Endothelial cell of umbilical vein (primary cell): Measurements from ENCODE around the gene ZC3H12A. TPM values are rescaled to one million over a fixed set of nuclear protein-coding genes. Genes with fewer than 3 reads are reported as not detected.

Experiments used
- BruUV-seq: library from RNA; stranded (reverse); fragments of 400-500 nt; replicated peaks from 2 replicates; lab custom pipeline; 2021; lab: Mats Ljungman, UMichigan
- CTCF ChIA-PET: fragments of 300-600, 350-600 bp; sonication (Branson Sonifier 250); formaldehyde crosslinking; loops from one replicate; lab custom pipeline; 2021; ENCODE audit warnings: antibody characterized with exemption, inconsistent platforms; lab: Charles Lee
- POLR2A ChIA-PET: fragments of 300-600, 350-600 bp; sonication (Branson Sonifier 250); formaldehyde crosslinking; loops from one replicate; lab custom pipeline; 2021; ENCODE audit warnings: antibody characterized with exemption, inconsistent platforms; lab: Charles Lee
- DNase-seq: peaks from one replicate; pipeline ENCODE4 v3.0.0-alpha.2; 2011; ENCODE audit warnings: low read depth, low spot score
- FAIRE-seq: peaks from 2 replicates; lab custom pipeline; 2011; peaks lifted over from hg19 to GRCh38; lab: Jason Lieb, UNC
- H2AFZ ChIP-seq: 2 replicates; pipeline ENCODE4 v1.6.0; 2012; ENCODE audit warnings: low read depth, low read length, control low read depth, inconsistent platforms
- H3K27ac ChIP-seq: 2 replicates; pipeline ENCODE4 v1.5.1; 2011; ENCODE audit warnings: low read depth, mild to moderate bottlenecking, control low read depth, low read length, moderate library complexity; ENCODE audit not compliant: insufficient read depth
- H3K27me3 ChIP-seq, 2 experiments: 2 replicates each; pipeline versions ENCODE4 v1.6.0 to v1.6.1; 2011; ENCODE audit warnings: low read length in 2 of 2, mixed read lengths in 1 of 2; ENCODE audit not compliant: control insufficient read depth in 2 of 2, insufficient read depth in 2 of 2
- H3K36me3 ChIP-seq, 2 experiments: 2 replicates in 1 of 2; 3 replicates in 1 of 2; pipeline ENCODE4 v1.5.1; 2011; ENCODE audit warnings: low read length in 2 of 2, mild to moderate bottlenecking in 1 of 2, moderate library complexity in 1 of 2; ENCODE audit not compliant: control insufficient read depth in 2 of 2, insufficient read depth in 2 of 2; ENCODE audit errors: extremely low read depth in 1 of 2
- H3K4me1 ChIP-seq: 3 replicates; pipeline ENCODE4 v1.5.1; 2011; ENCODE audit warnings: mild to moderate bottlenecking, low read length; ENCODE audit not compliant: control insufficient read depth, insufficient read depth; ENCODE audit errors: extremely low read depth
- H3K4me2 ChIP-seq: 2 replicates; pipeline ENCODE4 v1.6.1; 2011; ENCODE audit warnings: low read length, control low read depth, mixed read lengths; ENCODE audit not compliant: insufficient read depth
- H3K4me3 ChIP-seq, 3 experiments: fragments of 200-600 bp in 1 of 3; sonication (generic), shearing (Covaris generic) in 1 of 3; replicated peaks in 1 of 3; 2 replicates each; pipeline ENCODE4 v1.5.1; 2011 to 2016; ENCODE audit warnings: control low read depth in 3 of 3, low read length in 3 of 3, mild to moderate bottlenecking in 2 of 3, inconsistent platforms in 1 of 3, low read depth in 1 of 3, moderate library complexity in 1 of 3; ENCODE audit not compliant: insufficient read depth in 1 of 3
- H3K79me2 ChIP-seq: 2 replicates; pipeline ENCODE4 v1.6.0; 2012; ENCODE audit warnings: low read length, inconsistent platforms; ENCODE audit not compliant: control insufficient read depth, insufficient read depth
- H3K9ac ChIP-seq: replicated peaks from 2 replicates; pipeline ENCODE3; 2011; ENCODE audit warnings: low read length, control low read depth; ENCODE audit not compliant: insufficient read depth; ENCODE audit errors: extremely low read depth
- H3K9me1 ChIP-seq: replicated peaks from 3 replicates; pipeline ENCODE4 v1.6.0; 2011; ENCODE audit warnings: mild to moderate bottlenecking, low read length; ENCODE audit not compliant: control insufficient read depth, insufficient read depth; ENCODE audit errors: extremely low read depth
- H3K9me3 ChIP-seq: replicated peaks from 2 replicates; pipeline ENCODE4 v1.5.1; 2012; ENCODE audit warnings: low read length, inconsistent platforms; ENCODE audit not compliant: control insufficient read depth, insufficient read depth
- H4K20me1 ChIP-seq: replicated peaks from 2 replicates; pipeline ENCODE3; 2011; ENCODE audit warnings: mild to moderate bottlenecking, low read length; ENCODE audit not compliant: control insufficient read depth, insufficient read depth; ENCODE audit errors: extremely low read depth
- EZH2 ChIP-seq: IDR thresholded peaks from 2 replicates; pipeline ENCODE4 v1.6.1; 2012; ENCODE audit warnings: borderline replicate concordance, low read depth, mild to moderate bottlenecking, moderate library complexity, low read length, inconsistent platforms; ENCODE audit not compliant: severe bottlenecking
- FOS ChIP-seq: IDR thresholded peaks from 2 replicates; pipeline ENCODE4 v1.6.1; 2011; ENCODE audit warnings: mild to moderate bottlenecking, low read length, moderate library complexity, borderline replicate concordance; ENCODE audit not compliant: insufficient read depth
- GATA2 ChIP-seq: IDR thresholded peaks from 2 replicates; pipeline ENCODE4 v1.7.0; 2011; ENCODE audit warnings: low read depth, mild to moderate bottlenecking, moderate library complexity, mixed read lengths, low read length; ENCODE audit not compliant: insufficient read length, insufficient read depth
- JUN ChIP-seq: IDR thresholded peaks from 2 replicates; pipeline ENCODE4 v1.6.1; 2011; ENCODE audit warnings: borderline replicate concordance, low read depth; ENCODE audit not compliant: insufficient read length, insufficient read depth
- MYC ChIP-seq: IDR thresholded peaks from one replicate; pipeline ENCODE4 v1.6.1; 2011; ENCODE audit warnings: mild to moderate bottlenecking, low read depth, low read length
- POLR2A ChIP-seq: IDR thresholded peaks from 2 replicates; pipeline ENCODE4 v1.6.1; 2012; ENCODE audit warnings: low read depth, mild to moderate bottlenecking, control low read depth, low read length
- POLR2AphosphoS5 ChIP-seq: IDR thresholded peaks from 2 replicates; pipeline ENCODE4 v1.6.1; 2012; ENCODE audit warnings: low read depth, mild to moderate bottlenecking, control low read depth, low read length, moderate library complexity; ENCODE audit not compliant: insufficient read depth
- dilution Hi-C: fragments of 300-500 bp; cut with MboI; formaldehyde crosslinking; loops from one replicate; pipeline ENCODE4 v1.15.0; 2019; ENCODE audit warnings: low sequenced_read_pairs; ENCODE audit not compliant: extremely low pct_ligation_motif_present
- intact Hi-C: fragments of 100-400 bp; cut with micrococcal nuclease; formaldehyde crosslinking; loops from one replicate; pipeline ENCODE4 v1.10.0; 2022
- polyA plus RNA-seq, 4 experiments: library from polyadenylated mRNA; depleted of rRNA in 3 of 4; stranded (reverse) in 3 of 4; unstranded in 1 of 4; fragments of >200 nt; gene quantifications; 2 replicates each; pipeline versions ENCODE4 v1.2.1 to v1.2.3, GENCODE V29; 2011 to 2012; ENCODE audit warnings: missing spikeins in 1 of 4
- total RNA-seq: library from RNA; stranded (reverse); gene quantifications from 2 replicates; pipeline ENCODE4 v1.2.3, GENCODE V29; 2021
- TF ChIP-seq, protein P1 (sequence below), 2 donors: IDR thresholded peaks; 1 replicate in 1 of 2; 2 replicates in 1 of 2; pipeline ENCODE4 v1.5.1; 2011; ENCODE audit warnings: low read length in 2 of 2, mild to moderate bottlenecking in 2 of 2, moderate library complexity in 2 of 2, control low read depth in 1 of 2, inconsistent platforms in 1 of 2, low read depth in 1 of 2; ENCODE audit not compliant: insufficient read depth in 1 of 2; ENCODE audit errors: extremely low read depth in 1 of 2
- TF ChIP-seq, protein P2 (sequence below): IDR thresholded peaks from 2 replicates; pipeline ENCODE4 v1.6.1; 2011; ENCODE audit not compliant: insufficient read depth, insufficient read length

Gene ZC3H12A
- total and polyA plus RNA-seq, 2 donors (not counting 3 experiments of a cell fraction or from before 2014, with no cell fraction given), result 6.3 to 9.4 TPM

DNA sequence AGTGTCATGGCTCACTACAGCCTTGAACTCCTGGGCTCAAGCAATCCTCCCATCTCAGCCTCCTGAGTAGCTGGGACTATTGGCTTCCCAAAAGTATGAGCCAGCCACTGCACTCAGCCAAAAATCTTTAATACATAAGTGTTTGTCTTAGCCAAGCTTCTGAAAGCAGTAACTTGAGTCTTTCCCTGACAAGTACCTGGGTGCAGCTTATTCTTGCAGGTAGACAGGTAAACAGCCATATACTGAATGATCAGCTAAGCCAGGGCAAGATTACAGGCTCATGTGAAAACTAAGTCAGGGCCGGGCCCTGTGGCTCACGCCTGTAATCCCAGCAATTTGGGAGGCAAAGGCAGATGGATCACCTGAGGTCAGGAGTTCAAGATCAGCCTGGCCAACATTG lies 32.4 kb downstream of the ZC3H12A start:
- H4K20me1 ChIP-seq, result no peaks in the 10 kb centered on the region
- no peak overlapping the region for H3K9ac ChIP-seq
- no peak overlapping the region for H3K27ac ChIP-seq
- dilution Hi-C loops, result no loop called here
- H3K4me3 ChIP-seq, result no peak overlapping the region
- peaks cover 3% of the 10 kb centered on the region for H3K79me2 ChIP-seq
- TF ChIP-seq POLR2AphosphoS5 (no peak), MYC (no peak), FOS (no peak), EZH2 (no peak), JUN (no peak), POLR2A (no peak), GATA2 (no peak)
- TF ChIP-seq, protein P1, sequence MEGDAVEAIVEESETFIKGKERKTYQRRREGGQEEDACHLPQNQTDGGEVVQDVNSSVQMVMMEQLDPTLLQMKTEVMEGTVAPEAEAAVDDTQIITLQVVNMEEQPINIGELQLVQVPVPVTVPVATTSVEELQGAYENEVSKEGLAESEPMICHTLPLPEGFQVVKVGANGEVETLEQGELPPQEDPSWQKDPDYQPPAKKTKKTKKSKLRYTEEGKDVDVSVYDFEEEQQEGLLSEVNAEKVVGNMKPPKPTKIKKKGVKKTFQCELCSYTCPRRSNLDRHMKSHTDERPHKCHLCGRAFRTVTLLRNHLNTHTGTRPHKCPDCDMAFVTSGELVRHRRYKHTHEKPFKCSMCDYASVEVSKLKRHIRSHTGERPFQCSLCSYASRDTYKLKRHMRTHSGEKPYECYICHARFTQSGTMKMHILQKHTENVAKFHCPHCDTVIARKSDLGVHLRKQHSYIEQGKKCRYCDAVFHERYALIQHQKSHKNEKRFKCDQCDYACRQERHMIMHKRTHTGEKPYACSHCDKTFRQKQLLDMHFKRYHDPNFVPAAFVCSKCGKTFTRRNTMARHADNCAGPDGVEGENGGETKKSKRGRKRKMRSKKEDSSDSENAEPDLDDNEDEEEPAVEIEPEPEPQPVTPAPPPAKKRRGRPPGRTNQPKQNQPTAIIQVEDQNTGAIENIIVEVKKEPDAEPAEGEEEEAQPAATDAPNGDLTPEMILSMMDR (IDR thresholded peaks at IDR 0.05; ENCODE audit: extremely low read depth in 1 of 2, insufficient read depth in 1 of 2, low read depth in 1 of 2, low read length in 2 of 2), result no peak
- TF ChIP-seq, protein P2, sequence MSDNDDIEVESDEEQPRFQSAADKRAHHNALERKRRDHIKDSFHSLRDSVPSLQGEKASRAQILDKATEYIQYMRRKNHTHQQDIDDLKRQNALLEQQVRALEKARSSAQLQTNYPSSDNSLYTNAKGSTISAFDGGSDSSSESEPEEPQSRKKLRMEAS, result no peak
- ChIA-PET POLR2A (no interaction called here), CTCF (interaction anchor here (2.7 kb wide), 1 partner anchor 20 kb away, joined by 10 read pairs; no protein-coding TSS in a partner anchor)
- no peak for DNase-seq
- no peak overlapping the region for H2AFZ ChIP-seq
- no peaks in the 10 kb centered on the region for H3K4me1 ChIP-seq
- H3K27me3 ChIP-seq, result no peaks in the 10 kb centered on the region
- no TSS peak for BruUV-seq
- H3K4me2 ChIP-seq, result no peak overlapping the region
- intact Hi-C loops, result no loop called here
- H3K9me1 ChIP-seq, result no peaks in the 10 kb centered on the region
- FAIRE-seq, result no peak
- H3K9me3 ChIP-seq, result no peaks in the 10 kb centered on the region
- H3K36me3 ChIP-seq, result peaks cover 11 to 13% of the 10 kb centered on the region in 2 experiments
